DMS 273 treated with DMSO at 0.1 percent for 48 hours (cell line): ENCODE data around the gene IFNW1.
"Not testable (repeated sequence)": the region's sequence is repeated elsewhere in the genome, so short reads cannot be mapped to it uniquely, and the experiment has no call there.

Experiments used
- DNase-seq: peaks from one replicate; lab custom pipeline; 2025; lab: John Stamatoyannopoulos, UW

The IFNW1 gene

DNA sequence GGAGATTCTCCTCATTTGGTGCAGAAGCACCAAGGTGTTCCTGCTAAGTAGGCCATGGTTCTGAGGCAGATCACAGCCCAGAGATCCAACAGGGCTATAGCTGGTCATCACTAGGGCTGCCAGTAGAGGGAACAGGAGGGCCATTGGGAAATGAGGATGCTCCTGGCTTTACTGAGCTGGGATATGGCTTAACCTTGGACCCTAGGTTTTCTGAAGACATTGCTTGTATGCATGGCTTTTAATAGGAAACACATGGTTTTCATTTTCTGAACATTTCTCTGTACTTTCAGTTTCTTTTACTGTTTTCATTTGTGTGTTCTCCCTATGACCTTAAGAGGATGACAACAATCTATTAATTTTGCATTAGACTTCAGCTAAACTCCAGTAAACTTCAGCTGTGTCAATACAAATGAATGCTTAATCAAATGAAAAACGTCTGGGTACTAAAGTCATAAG lies at the start of gene IFNW1:
TSS of gene IFNW1 (minus strand) at position 406 of the 456 bp plus-strand sequence. CDS start at position 144, 262 bp downstream.
- no peak for DNase-seq

DNA sequence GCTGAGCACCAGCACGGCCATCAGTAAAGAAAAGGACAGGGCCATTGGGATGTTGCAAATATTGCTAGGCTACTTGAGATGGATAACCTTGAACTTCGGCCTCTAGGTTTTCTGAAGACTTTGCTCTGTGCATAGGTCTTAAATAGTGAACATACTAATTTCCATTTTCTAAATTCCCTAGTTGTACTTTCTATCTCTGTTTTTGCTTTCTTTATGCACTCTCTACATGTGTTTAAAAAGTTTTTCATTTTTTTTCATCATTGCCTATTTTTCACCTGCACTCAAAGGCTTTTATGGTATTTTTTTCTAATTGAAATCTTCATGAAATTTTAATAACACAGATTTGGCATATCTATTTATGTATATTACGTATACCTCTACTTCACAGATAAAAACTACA lies 45.9 kb upstream of the IFNW1 start, which contains the start of gene IFNA4:
TSS of gene IFNA4 (minus strand) at position 101 of the 400 bp plus-strand sequence. CDS start at position 45, 56 bp downstream.
- not testable (repeated sequence) for DNase-seq

DNA sequence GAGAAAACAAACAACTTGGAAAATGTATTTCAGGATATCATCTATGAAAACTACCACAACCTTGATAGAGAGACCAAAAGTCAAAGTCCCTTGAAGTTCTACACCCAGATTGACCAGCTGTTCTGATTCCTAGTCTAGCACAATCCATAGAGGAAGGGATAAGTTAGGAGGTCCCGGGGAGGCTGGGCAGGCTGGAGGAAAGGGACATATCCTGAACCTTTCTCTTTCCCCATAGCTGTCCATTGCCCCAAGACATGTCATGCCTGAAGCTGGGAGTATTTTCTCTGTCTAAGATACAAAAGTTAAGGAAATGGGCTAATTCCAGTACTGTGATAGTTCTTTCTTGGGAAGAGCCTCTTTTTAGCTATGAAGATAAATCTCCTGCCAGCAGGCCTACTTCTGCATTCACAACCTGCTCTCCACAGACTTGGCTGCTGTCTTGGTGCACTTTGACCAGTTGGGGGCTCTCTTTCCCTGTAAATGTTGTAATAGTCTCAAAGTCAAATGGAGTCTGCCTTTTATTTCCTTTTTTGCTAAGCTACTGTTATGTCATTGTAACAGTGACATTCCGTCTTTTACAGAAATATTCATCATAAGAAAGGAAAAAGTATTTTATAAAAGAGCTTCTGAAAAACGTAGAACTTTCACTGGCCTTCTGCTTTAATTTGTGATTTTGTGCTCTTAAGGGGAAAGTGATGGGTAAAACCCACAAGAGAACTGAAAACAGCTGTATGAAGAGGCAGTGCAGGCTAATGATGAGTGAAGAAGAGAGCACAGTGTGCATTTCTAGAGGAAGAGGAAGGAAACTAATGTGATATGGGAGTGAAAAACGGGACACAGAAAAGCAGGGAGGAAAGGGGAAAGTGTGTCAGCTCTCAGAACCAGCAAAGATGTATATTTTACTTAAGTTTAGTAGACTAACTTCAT lies 41.4 kb upstream of the IFNW1 start:
- not testable (repeated sequence) for DNase-seq

DNA sequence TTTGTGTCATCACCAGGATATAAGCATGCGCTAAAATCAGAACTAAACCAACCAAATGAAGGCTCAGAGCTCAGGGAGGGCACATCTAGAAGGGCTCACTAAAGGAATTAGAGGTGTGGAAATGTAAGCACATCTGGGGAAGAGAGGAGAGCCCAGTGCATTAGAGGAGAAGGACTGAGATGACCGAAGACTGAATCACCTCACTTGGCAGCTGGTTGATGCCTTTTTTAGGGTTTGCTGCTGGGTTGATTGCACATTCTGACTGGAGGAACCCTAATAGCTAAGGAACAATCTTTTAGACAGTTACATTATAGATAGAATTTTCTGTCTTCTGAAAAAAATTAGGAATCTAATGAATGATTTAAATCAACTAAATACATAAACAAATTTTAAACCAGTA lies 33.0 kb upstream of the IFNW1 start:
- no peak for DNase-seq

DNA sequence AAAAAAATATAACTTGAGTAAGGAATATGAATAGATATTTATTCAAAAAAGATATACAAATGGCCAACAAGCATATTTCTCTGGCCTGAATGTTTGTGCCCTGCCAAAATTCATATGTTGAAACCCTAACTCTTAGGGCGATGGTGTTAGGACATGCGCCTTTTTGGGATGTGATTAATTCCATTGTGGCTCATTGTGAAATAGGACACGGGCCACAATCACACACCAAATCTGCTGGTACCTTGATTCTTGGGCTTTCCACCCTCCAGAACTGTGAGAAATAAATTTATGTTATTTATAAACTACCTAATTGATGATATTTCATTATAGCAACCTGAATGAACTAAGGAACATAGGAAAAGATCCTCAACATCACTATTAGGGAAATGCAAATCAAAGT lies 30.5 kb upstream of the IFNW1 start:
- DNase-seq, result no peak

DNA sequence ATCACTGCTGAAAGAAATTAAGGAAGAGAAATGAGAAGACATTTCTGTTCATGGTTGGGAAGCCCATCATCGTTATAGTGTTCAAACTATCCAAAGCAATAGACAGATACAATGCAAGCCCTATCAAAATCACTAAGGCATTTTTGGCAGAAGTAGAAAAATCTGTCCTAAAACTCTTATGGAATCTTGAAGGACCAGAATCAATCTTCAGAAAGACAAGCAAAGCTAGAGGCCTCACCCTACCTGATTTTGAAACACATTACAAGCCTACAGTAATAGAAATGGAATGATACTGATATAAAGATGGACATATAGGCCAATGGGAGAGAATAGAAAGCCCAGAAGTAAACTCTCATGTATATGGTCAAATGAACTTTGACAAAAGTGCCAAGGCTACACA lies 29.7 kb upstream of the IFNW1 start:
- no peak for DNase-seq

GRCh38 chr9:21166560-21166959 lies 24.9 kb upstream of the IFNW1 start, which contains the start of gene IFNA21:
Gene IFNA21 (minus strand): TSS chr9:21166660. CDS start chr9:21166612, 48 bp downstream.
- DNase-seq, result not testable (repeated sequence)

- DNase-seq, result no peak
These were observed 23.9 kb upstream of the IFNW1 start for GRCh38 chr9:21165516-21165915.

DNA sequence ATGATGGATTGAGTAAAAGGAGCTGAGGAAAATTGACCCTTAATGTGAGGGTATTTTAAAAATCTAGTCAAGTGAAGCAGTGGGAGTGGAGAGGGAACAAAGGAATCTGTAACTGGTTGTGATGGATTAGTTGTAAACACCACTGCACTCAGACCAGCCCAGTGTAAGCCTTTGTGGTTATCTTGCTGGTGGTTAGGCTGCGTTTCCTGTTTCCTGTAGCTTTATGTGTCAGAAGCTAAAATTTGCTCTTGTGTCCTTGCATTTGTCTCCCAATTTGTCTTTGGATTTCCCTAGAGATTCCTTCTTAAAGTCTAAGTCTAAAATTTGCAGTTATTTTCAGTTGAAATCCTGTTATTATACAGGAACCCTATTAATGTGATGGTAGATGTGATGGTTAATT lies 18.5 kb upstream of the IFNW1 start:
- DNase-seq, result no peak

GRCh38 chr9:21155501-21155900 lies 13.9 kb upstream of the IFNW1 start:
- no peak for DNase-seq

DNA sequence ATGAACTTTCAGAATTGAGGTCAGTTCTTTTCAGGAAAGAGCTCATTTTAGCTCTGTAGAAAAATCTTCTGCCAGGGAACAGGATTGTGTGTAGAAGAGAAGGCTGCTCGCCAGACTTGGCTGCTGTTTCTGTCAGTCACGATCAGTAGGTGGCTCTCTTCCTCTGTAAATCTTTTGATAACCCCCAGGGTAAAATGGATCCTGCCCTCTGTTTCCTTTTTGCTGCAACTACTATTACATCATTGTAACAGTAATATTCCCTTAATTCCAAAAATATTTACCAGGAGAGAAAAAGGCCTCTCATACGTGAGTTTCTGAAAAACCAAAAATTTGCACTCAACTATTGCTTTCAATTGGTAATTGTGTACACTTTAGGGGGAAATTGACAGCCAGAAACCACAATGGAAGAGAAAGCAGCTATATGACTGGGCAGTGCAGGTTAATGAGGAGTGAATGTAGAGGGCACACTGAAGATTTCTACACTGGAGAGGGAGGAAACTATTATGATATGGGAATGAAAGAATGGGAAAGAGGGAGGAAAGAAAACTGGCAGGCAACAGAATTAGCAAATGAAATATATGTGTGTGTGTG lies 12.5 kb upstream of the IFNW1 start:
- DNase-seq, result peak; percentile 9

DNA sequence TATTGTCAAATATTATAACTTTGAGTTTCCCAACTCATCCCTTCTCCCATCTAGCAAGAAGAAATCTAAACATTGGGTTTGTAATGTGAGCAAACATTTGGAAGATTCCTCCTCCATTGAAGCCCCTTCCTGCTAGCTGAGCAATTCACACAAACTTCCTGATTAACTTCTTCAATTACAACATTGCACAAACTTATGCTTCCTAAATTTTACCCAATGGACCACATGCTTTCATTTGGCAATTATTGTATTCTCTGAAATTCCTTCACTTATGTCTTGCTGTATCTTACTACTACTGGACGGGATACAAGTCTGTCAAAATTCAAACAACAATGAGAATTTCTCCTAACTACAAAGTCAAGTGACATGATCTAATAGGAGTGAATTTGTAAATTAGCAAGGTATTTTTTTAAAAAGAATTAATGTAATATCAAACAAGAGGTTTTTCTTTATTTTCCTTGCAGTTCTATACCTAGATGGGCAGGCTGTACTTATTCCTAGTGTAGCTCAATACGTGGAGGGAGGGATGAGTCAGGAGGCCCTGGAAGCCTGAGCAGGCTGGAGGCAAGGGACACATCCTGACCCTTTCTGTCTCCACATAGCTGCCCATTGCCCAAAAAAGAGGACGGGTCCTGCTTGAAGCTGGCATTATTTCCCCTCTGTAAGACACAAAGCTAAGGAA lies 11.8 kb upstream of the IFNW1 start:
- no peak for DNase-seq

GRCh38 chr9:21144603-21145002 lies 3.0 kb upstream of the IFNW1 start:
- DNase-seq, result no peak

DNA sequence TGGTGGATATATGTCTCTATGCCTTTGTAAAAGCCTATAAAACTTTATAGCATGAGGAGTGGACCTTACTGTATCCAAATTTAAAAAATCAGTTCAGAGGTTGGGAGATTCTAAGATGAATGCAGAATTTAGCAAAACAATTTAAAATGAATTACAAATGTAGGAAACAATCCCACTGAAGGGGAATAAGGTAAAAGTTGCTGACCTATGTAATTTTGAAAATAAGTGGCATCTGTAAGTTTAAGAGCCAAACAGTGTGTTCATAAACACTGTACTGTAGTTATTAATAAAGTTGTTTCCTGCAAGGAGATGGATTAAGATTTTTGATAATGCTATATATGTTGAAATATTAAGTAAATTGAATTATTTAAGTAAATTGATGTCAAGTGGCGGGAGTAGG lies 4.6 kb downstream of the IFNW1 start:
- DNase-seq, result no peak

GRCh38 chr9:21135736-21136135 lies 5.9 kb downstream of the IFNW1 start:
- DNase-seq, result no peak

- not testable (repeated sequence) for DNase-seq
These were observed 13.4 kb downstream of the IFNW1 start for GRCh38 chr9:21128186-21128585.

DNA sequence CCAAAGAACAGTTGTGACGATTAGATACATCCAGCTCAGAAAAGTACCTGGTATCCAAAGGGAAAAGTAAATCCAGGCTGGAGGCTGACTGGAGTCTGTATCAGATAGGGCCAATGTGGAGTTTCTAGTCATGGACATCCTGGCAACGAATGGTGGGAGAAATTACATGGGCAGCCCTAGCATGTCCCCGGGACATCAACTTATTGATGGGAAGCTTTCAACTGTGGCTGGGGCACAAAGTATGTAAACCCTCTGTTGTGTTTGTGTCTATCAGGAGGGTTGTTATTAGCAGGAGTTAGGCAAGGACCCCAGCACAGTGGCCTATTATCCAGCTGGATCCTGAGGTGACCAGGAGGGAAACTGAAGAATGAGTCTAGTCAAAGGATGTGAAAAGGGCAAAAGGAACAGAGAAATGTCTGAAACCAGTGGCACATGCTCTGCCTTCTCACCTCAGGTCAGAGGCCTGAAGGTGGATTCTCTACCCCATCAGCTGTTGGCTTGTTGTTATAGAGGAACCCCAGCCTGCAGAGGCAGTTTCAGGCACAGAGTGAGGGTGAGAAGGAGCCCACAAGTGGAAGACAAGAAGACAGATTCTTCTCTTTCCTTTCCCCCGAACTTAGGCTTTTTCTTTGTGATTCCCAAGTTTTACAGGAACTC lies 19.9 kb downstream of the IFNW1 start:
- no peak for DNase-seq

DNA sequence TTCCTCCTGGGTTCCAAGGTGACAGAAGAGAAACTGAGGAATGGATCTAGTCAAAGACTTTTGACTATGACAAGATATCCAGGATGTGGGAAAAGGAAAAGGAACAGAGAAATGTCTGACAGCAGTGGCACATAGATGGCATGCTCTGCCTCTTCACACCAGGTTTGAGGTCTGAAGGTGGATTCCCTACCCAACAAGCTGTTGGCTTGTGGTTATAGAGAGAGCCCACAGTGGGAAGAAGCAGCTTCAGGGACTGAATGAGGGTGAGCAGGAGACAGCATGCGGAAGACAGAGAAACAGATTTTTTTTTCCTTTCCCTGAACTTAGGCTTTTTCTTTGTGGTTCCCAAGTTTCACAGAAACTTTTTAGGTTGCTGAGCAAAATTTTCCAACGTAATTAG lies 20.6 kb downstream of the IFNW1 start:
- DNase-seq, result no peak

DNA sequence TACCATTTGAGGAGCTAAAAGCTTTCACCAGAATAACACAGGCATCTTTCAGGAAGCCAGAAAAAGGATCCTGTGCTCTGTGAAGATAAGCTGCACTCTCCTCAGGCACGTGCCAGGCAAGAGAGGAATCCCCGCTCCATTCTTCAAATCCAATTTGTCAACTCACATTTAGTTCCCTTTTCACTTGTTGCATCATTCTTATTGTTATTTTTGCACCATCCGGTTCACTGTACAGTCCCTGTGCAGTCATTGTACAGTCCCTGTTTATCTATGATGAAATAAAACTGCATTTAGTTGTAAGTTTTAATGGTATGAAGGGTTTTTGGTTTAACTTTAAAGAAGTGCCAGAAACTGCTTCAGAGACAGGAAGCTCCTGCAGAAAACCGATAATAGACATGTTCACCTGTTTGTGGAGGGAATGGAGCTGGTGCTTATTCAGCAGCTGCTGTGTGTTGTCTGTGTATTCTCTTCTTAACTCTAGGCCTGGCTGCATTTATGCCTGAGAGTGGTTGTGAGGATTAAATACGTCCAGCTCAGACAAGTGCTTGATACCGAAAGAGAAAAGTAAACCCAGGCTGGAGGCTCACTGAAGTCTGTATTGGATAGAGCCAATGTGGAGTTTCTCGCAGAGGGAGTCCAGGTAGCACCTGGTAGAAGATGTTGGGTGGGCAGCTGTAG lies 22.4 kb downstream of the IFNW1 start:
- DNase-seq, result no peak

DNA sequence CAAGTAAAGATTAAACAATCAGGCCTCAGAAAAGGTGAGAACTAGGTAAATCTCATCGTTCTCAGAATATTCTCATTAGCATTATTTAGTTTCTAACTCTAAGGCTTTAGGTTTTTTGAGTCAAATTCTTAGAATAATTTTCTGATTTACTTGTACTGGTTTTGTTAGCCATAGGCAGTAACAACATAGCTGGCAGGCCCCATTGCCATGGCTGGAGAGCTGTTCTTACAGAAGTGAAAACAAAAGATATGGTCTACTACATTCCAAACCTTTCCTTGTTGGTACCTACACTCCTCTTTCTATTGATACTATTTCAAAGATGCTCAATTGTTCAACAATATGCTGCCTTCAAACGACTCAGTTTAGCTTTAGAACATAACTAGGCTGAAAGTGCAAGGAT lies 27.3 kb downstream of the IFNW1 start:
- DNase-seq, result no peak
